ENCODE data around the gene TCAP. TPM values are rescaled to one million over a fixed set of nuclear protein-coding genes. Genes with fewer than 3 reads are reported as not detected.

TCAP gene
- total RNA-seq, 2 donors from 2014 or later, result 0.49 to 1.2 TPM

DNA sequence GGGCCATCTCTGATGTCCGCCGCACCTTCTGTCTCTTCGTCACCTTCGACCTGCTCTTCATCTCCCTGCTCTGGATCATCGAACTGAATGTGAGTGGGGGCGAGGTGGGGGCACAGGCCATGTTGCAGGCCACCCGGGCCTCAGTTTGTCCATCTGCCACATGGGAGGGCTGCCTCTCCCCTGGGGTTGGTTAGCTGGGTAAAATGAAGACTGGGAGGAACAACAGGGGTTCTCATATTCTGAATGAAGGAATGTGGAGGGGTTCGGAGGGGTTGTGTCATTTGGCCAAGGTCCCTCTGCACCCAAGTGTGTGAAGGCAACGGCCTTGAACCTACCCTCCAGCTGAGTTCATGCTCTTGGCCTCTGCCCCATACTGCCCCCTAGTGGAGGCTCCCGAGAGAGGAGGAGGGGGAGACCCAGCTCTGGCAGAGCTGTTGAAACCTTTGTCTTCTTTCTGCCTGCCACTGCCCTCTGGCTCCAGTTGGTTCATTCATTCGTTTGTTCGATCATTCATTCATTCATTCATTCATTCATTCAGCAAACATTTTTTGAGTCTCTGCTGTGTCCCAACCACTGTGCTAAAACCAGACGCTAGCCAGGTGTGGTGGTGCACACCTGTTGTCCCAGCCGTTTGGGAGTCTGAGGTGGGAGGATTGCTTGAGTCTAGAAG lies 11.4 kb upstream of the TCAP start:
- no peak overlapping the region for H3K4me3 ChIP-seq
- H3K4me1 ChIP-seq, result peaks cover 30% of the 10 kb centered on the region
- peak; percentile 90 for DNase-seq
- TF ChIP-seq, protein P1, sequence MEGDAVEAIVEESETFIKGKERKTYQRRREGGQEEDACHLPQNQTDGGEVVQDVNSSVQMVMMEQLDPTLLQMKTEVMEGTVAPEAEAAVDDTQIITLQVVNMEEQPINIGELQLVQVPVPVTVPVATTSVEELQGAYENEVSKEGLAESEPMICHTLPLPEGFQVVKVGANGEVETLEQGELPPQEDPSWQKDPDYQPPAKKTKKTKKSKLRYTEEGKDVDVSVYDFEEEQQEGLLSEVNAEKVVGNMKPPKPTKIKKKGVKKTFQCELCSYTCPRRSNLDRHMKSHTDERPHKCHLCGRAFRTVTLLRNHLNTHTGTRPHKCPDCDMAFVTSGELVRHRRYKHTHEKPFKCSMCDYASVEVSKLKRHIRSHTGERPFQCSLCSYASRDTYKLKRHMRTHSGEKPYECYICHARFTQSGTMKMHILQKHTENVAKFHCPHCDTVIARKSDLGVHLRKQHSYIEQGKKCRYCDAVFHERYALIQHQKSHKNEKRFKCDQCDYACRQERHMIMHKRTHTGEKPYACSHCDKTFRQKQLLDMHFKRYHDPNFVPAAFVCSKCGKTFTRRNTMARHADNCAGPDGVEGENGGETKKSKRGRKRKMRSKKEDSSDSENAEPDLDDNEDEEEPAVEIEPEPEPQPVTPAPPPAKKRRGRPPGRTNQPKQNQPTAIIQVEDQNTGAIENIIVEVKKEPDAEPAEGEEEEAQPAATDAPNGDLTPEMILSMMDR (IDR thresholded peaks at IDR 0.05), result peak; percentile 88
- intact Hi-C loops (cut with DNase I), result no loop called here
- H3K9ac ChIP-seq (ENCODE audit: low read depth in 2 of 2, low read length in 2 of 2), result peak overlapping the region; percentile 31 to 34
- no peaks in the 10 kb centered on the region for H3K36me3 ChIP-seq
- H3K9me3 ChIP-seq, result no peaks in the 10 kb centered on the region
- H3K27ac ChIP-seq, result no peak overlapping the region
- no peaks in the 10 kb centered on the region for H3K27me3 ChIP-seq

DNA sequence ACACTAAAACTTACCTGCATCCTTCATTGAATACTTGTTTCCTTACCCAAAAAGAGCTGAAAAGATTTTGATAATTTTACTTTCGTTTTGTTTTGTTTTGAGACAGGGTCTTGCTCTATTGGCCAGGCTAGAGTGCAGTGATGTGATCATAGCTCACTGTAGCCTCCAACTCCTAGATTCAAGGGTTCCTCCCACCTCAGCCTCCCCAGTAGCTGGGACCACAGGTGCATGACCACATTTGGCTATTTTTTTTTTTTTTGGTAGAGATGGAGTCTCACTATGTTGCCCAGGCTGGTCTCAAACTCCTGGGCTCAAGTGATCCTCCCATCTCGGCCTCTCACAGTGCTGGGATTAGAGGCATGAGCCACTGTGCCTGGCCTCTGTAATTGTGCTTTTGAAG lies 10.0 kb upstream of the TCAP start:
- intact Hi-C loops (cut with DNase I), result no loop called here
- Histone ChIP-seq H3K9me3 (no peaks in the 10 kb centered on the region), H3K27ac (no peak overlapping the region), H3K4me1 (peaks cover 30% of the 10 kb centered on the region), H3K36me3 (no peaks in the 10 kb centered on the region), H3K27me3 (no peaks in the 10 kb centered on the region), H3K4me3 (no peak overlapping the region), H3K9ac (ENCODE audit: low read depth in 2 of 2, low read length in 2 of 2) (no peak overlapping the region)
- TF ChIP-seq, protein P1 (IDR thresholded peaks at IDR 0.05), result no peak
- no peak for DNase-seq

DNA sequence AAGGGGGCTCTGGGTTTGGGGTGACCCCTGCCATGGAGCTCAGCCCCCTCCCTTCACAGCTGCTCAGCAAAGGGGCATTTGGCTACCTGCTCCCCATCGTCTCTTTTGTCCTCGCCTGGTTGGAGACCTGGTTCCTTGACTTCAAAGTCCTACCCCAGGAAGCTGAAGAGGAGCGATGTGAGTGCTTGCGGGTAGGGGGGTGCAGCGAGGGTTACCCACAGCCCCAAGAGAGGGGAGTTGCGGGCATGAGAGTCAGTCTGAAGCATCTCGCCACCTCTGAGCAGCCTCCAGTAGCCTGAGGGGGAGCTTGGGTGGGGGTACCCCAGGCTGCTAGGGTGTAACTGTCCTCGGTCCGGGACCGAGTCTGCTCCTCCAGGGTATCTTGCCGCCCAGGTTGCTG lies 6.8 kb upstream of the TCAP start:
- intact Hi-C loops (cut with DNase I), result no loop called here
- Histone ChIP-seq H3K4me1 (peaks cover 10% of the 10 kb centered on the region), H3K27me3 (no peaks in the 10 kb centered on the region), H3K36me3 (peaks cover 5% of the 10 kb centered on the region), H3K4me3 (no peak overlapping the region), H3K9ac (ENCODE audit: low read depth in 2 of 2, low read length in 2 of 2) (no peak overlapping the region), H3K9me3 (no peaks in the 10 kb centered on the region), H3K27ac (no peak overlapping the region)
- no peak for DNase-seq
- TF ChIP-seq, protein P1 (IDR thresholded peaks at IDR 0.05), result no peak

DNA sequence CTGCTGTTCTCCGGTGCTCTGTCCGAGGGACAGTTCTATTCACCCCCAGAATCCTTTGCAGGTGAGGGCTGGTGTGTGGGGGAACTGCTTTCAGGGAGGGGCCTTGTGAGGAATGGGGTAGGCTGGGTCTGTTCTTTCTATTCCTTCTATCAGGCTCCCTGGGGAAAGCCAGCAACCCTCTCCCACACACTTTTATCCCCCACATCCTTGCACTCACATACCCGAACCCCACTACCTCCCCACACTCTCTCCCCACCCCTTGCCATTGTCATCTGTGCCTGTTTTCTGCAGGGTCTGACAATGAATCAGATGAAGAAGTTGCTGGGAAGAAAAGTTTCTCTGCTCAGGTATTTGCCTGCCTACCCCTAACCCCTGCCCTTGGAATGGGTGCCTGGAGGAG lies 6.4 kb upstream of the TCAP start:
- intact Hi-C loops (cut with DNase I), result no loop called here
- no peak for DNase-seq
- no peak overlapping the region for H3K27ac ChIP-seq
- H3K9me3 ChIP-seq, result no peaks in the 10 kb centered on the region
- peaks cover 12% of the 10 kb centered on the region for H3K4me1 ChIP-seq
- no peak overlapping the region for H3K4me3 ChIP-seq
- TF ChIP-seq, protein P1 (IDR thresholded peaks at IDR 0.05), result no peak
- no peaks in the 10 kb centered on the region for H3K27me3 ChIP-seq
- H3K36me3 ChIP-seq, result peaks cover 5% of the 10 kb centered on the region
- H3K9ac ChIP-seq (ENCODE audit: low read depth in 2 of 2, low read length in 2 of 2), result no peak overlapping the region

DNA sequence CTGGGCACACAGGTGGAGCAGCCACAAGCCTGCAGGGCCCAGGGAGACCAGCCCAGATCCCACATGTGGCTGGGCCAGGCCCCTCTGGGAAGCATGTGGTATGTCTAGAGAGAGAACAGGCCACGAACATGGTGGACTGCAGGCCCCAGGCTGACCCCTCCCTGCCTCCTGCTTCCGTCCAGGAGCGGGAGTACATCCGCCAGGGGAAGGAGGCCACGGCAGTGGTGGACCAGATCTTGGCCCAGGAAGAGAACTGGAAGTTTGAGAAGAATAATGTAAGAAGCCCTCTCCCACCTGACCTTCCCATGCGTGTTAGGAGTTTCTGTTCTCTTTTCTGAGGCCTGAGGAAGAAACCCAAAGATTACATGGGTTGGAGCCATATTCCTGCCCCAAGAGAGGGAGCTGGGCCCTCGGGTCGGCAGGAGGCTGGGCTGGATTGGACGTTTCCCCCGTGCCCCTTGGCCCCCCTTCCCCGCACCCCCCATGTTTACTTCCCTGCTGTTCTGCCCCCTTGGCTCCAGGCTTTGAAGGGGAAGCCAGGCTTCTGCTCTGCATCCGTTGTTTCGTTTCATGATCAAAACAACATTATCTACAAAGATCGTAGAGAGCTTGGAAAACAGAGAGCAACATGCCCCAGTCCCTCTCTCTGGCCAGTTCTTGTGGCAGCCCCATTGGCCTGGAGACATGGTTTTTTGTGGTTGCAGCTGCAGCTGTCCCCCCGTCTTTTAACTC lies 5.7 kb upstream of the TCAP start:
- Histone ChIP-seq H3K4me3 (no peak overlapping the region), H3K27me3 (no peaks in the 10 kb centered on the region), H3K9ac (ENCODE audit: low read depth in 2 of 2, low read length in 2 of 2) (no peak overlapping the region), H3K4me1 (peaks cover 18% of the 10 kb centered on the region), H3K36me3 (peaks cover 5% of the 10 kb centered on the region), H3K27ac (no peak overlapping the region), H3K9me3 (no peaks in the 10 kb centered on the region)
- DNase-seq, result no peak
- intact Hi-C loops (cut with DNase I), result no loop called here
- TF ChIP-seq, protein P1 (IDR thresholded peaks at IDR 0.05), result no peak
